Regular cardiac myocyte (primary cell): ENCODE data around the gene EQTN. TPM values are rescaled to one million over a fixed set of nuclear protein-coding genes. Genes with fewer than 3 reads are reported as not detected.

Source experiments
- total RNA-seq: library from RNA; depleted of rRNA; stranded (reverse); fragments of >200 nt; gene quantifications from 2 replicates; pipeline ENCODE4 v1.2.3, GENCODE V29; 2014

EQTN gene
- total RNA-seq: not detected in 2 replicates

GRCh38 chr9:27297050-27297449, at the start of gene EQTN:
TSS of gene EQTN (minus strand) at chr9:27297150. CDS start at chr9:27297055, 95 bp downstream.

Other genes starting within 250 kb of the EQTN start
- 18.6 and 31.1 TPM in 2 replicates for gene TEK, start 187.9 kb downstream of the EQTN start, total RNA-seq
- gene IFNK, start 227.1 kb upstream of the EQTN start, total RNA-seq: not detected in 2 replicates
- under 0.01 TPM in 2 replicates for gene MOB3B, start 232.7 kb upstream of the EQTN start, total RNA-seq